Measurements from ENCODE around the gene COX5A.
"Not testable (repeated sequence)": the region's sequence is repeated elsewhere in the genome, so short reads cannot be mapped to it uniquely, and the experiment has no call there.

The COX5A gene

GRCh38 chr15:74896316-74896715, 41.6 kb downstream of the COX5A start:
- peaks cover 35% of the 10 kb centered on the region for H3K36me3 ChIP-seq (ENCODE audit: control insufficient read depth, insufficient read depth, low read length)
- no peak for DNase-seq (ENCODE audit: extremely low read depth, insufficient read length)
- TF ChIP-seq, protein P1, sequence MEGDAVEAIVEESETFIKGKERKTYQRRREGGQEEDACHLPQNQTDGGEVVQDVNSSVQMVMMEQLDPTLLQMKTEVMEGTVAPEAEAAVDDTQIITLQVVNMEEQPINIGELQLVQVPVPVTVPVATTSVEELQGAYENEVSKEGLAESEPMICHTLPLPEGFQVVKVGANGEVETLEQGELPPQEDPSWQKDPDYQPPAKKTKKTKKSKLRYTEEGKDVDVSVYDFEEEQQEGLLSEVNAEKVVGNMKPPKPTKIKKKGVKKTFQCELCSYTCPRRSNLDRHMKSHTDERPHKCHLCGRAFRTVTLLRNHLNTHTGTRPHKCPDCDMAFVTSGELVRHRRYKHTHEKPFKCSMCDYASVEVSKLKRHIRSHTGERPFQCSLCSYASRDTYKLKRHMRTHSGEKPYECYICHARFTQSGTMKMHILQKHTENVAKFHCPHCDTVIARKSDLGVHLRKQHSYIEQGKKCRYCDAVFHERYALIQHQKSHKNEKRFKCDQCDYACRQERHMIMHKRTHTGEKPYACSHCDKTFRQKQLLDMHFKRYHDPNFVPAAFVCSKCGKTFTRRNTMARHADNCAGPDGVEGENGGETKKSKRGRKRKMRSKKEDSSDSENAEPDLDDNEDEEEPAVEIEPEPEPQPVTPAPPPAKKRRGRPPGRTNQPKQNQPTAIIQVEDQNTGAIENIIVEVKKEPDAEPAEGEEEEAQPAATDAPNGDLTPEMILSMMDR (IDR thresholded peaks at IDR 0.05; ENCODE audit: insufficient read depth, low read length, poor library complexity, severe bottlenecking): no peak
- H3K27me3 ChIP-seq (replicated peaks; ENCODE audit: control insufficient read depth, insufficient read depth, low read length): no peaks in the 10 kb centered on the region
- no peak overlapping the region for H3K4me3 ChIP-seq (replicated peaks; ENCODE audit: low read depth, low read length)

- TF ChIP-seq, protein P1 (IDR thresholded peaks at IDR 0.05; ENCODE audit: insufficient read depth, low read length, poor library complexity, severe bottlenecking): no peak
- no peak overlapping the region for H3K4me3 ChIP-seq (replicated peaks; ENCODE audit: low read depth, low read length)
- no peaks in the 10 kb centered on the region for H3K27me3 ChIP-seq (replicated peaks; ENCODE audit: control insufficient read depth, insufficient read depth, low read length)
- DNase-seq (ENCODE audit: extremely low read depth, insufficient read length): no peak
- H3K36me3 ChIP-seq (ENCODE audit: control insufficient read depth, insufficient read depth, low read length): peaks cover 35% of the 10 kb centered on the region
Observed at GRCh38 chr15:74895830-74896229, 42.0 kb downstream of the COX5A start.

- H3K27me3 ChIP-seq (replicated peaks; ENCODE audit: control insufficient read depth, insufficient read depth, low read length); H3K4me3 ChIP-seq (replicated peaks; ENCODE audit: low read depth, low read length); DNase-seq (ENCODE audit: extremely low read depth, insufficient read length): not testable (repeated sequence)
- H3K36me3 ChIP-seq (ENCODE audit: control insufficient read depth, insufficient read depth, low read length): peaks cover 25% of the 10 kb centered on the region
Observed at GRCh38 chr15:74894383-74894782, 43.5 kb downstream of the COX5A start.

- no peak overlapping the region for H3K4me3 ChIP-seq (replicated peaks; ENCODE audit: low read depth, low read length)
- DNase-seq (ENCODE audit: extremely low read depth, insufficient read length): no peak
- peaks cover 25% of the 10 kb centered on the region for H3K36me3 ChIP-seq (ENCODE audit: control insufficient read depth, insufficient read depth, low read length)
- no peaks in the 10 kb centered on the region for H3K27me3 ChIP-seq (replicated peaks; ENCODE audit: control insufficient read depth, insufficient read depth, low read length)
- TF ChIP-seq, protein P1 (IDR thresholded peaks at IDR 0.05; ENCODE audit: insufficient read depth, low read length, poor library complexity, severe bottlenecking): no peak
Observed at GRCh38 chr15:74893627-74894026, 44.2 kb downstream of the COX5A start.

- Histone ChIP-seq H3K36me3 (ENCODE audit: control insufficient read depth, insufficient read depth, low read length) (peaks cover 22% of the 10 kb centered on the region), H3K4me3 (replicated peaks; ENCODE audit: low read depth, low read length) (no peak overlapping the region), H3K27me3 (replicated peaks; ENCODE audit: control insufficient read depth, insufficient read depth, low read length) (no peaks in the 10 kb centered on the region)
- DNase-seq (ENCODE audit: extremely low read depth, insufficient read length): no peak
- TF ChIP-seq, protein P1 (IDR thresholded peaks at IDR 0.05; ENCODE audit: insufficient read depth, low read length, poor library complexity, severe bottlenecking): no peak
Observed at GRCh38 chr15:74892931-74893330, 44.9 kb downstream of the COX5A start.

DNA sequence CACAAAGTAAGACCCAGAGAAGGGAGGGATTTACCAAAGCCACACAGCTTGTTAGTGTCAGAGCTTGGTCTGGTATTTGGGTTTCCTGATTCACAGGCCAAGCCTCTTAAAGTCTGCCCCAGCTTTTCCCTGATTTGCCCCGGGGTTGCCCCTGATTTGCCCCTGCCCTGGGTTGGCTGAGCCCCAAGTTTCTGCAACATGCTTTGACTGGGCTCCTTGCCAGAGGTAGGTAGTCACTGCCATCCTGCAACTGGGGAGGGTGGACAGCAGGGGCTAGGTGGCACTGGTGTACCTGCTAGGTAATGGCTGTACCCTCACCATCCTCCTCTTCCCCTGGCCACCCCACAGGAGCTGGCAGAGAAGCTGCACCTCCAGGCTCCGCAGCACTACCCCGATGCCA, 45.6 kb downstream of the COX5A start:
- DNase-seq (ENCODE audit: extremely low read depth, insufficient read length): no peak
- Histone ChIP-seq H3K4me3 (replicated peaks; ENCODE audit: low read depth, low read length) (no peak overlapping the region), H3K27me3 (replicated peaks; ENCODE audit: control insufficient read depth, insufficient read depth, low read length) (no peaks in the 10 kb centered on the region), H3K36me3 (ENCODE audit: control insufficient read depth, insufficient read depth, low read length) (peaks cover 22% of the 10 kb centered on the region)
- TF ChIP-seq, protein P1 (IDR thresholded peaks at IDR 0.05; ENCODE audit: insufficient read depth, low read length, poor library complexity, severe bottlenecking): no peak
